ENCODE results near the gene UBC.
"Not testable (repeated sequence)": the region's sequence is repeated elsewhere in the genome, so short reads cannot be mapped to it uniquely, and the experiment has no call there.

Gene UBC

DNA sequence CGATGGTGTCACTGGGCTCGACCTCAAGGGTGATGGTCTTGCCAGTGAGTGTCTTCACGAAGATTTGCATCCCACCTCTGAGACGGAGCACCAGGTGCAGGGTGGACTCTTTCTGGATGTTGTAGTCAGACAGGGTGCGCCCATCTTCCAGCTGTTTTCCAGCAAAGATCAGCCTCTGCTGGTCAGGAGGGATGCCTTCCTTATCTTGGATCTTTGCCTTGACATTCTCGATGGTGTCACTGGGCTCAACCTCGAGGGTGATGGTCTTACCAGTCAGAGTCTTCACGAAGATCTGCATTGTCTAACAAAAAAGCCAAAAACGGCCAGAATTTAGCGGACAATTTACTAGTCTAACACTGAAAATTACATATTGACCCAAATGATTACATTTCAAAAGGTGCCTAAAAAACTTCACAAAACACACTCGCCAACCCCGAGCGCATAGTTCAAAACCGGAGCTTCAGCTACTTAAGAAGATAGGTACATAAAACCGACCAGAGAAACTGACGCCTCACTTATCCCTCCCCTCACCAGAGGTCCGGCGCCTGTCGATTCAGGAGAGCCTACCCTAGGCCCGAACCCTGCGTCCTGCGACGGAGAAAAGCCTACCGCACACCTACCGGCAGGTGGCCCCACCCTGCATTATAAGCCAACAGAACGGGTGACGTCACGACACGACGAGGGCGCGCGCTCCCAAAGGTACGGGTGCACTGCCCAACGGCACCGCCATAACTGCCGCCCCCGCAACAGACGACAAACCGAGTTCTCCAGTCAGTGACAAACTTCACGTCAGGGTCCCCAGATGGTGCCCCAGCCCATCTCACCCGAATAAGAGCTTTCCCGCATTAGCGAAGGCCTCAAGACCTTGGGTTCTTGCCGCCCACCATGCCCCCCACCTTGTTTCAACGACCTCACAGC lies 717 bp downstream of the UBC start:
- no peak for DNase-seq

DNA sequence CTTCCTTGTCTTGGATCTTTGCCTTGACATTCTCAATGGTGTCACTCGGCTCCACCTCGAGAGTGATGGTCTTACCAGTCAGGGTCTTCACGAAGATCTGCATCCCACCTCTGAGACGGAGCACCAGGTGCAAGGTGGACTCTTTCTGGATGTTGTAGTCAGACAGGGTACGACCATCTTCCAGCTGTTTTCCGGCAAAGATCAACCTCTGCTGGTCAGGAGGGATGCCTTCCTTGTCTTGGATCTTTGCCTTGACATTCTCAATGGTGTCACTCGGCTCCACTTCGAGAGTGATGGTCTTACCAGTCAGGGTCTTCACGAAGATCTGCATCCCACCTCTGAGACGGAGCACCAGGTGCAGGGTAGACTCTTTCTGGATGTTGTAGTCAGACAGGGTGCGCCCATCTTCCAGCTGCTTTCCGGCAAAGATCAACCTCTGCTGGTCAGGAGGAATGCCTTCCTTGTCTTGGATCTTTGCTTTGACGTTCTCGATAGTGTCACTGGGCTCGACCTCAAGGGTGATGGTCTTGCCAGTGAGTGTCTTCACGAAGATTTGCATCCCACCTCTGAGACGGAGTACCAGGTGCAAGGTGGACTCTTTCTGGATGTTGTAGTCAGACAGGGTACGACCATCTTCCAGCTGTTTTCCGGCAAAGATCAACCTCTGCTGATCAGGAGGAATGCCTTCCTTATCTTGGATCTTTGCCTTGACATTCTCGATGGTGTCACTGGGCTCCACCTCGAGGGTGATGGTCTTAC lies 1.7 kb downstream of the UBC start:
- DNase-seq, result not testable (repeated sequence)

DNA sequence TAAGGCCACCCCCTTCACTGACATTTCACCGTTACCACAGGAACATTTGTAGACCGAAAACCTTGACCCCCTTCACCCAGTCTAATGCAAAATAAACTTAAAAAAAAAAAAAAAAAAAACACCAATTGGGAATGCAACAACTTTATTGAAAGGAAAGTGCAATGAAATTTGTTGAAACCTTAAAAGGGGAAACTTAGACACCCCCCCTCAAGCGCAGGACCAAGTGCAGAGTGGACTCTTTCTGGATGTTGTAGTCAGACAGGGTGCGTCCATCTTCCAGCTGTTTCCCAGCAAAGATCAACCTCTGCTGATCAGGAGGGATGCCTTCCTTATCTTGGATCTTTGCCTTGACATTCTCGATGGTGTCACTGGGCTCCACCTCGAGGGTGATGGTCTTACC lies 2.9 kb downstream of the UBC start:
- not testable (repeated sequence) for DNase-seq

DNA sequence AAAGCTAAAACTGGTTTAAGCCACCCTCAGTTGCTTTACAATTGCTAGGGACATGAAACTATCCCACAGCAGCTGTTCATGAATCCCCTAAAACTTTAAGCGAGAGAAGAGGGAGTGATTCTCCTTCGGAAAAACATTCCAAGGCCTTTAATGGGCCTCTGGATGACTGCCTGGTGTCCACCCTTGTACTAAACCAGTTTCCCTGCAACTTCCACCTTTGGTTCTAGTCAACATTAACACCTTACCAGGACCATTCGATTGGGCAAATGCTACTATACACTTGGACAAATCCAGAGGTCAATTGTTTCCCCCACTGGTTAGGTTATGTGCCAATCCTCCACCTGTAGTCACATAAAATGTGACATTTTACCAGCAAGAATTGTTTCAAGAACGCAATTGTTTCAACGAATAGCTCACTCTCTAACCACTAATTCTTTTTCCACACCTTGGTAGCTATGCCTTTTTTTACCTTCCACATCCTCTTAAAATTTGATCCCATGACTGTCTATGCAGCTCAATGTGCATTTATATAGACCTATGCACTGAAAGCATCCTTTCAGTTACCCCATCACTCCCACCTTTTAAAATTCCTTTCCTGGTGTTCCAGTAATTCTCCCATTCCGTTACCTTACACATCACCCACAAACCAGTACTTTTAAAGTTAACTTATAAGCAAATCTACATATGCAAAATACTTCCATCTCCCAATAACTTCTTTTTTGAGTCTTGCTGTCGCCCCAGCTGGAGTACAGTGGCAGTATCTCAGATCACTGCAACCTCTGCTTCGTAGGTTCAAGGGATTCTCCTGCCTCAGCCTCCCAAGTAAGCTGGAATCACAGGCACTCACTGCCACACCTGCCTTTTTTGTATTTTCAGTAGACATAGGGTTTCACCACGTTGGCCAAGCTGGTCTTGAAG lies 3.6 kb downstream of the UBC start:
- DNase-seq, result no peak

DNA sequence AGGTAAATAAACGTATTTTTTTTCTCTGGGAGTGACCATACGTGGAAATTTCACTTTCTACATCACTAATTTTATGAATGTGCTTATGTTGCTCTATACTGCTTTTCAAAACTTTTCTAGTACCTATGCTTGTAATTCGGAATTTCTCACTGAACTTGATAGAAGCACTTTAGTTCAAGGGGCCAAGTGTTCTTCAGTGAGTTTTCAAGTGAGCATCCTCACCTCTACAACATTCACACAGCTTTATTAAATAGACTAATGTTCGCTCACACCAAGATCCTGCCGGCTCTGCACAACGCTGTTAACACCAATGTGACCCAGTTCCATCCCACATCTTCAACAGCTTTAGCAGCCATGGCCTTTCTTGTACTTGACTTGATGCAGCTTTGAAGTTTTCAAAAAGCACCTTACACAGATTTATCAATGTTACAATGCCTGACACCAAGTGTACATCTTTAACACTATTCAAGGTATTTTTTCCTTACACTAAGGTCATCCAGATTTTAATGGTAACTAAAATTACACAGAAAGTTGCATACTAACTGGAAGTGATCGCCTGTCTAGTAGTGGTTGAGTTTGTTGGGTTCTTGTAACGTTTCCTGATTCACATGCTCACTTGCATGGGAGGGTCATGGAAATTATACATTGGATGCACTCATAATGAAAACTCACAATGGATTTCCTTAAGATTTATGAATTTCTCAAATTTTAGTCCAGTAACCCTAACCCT lies 4.5 kb downstream of the UBC start:
- no peak for DNase-seq

DNA sequence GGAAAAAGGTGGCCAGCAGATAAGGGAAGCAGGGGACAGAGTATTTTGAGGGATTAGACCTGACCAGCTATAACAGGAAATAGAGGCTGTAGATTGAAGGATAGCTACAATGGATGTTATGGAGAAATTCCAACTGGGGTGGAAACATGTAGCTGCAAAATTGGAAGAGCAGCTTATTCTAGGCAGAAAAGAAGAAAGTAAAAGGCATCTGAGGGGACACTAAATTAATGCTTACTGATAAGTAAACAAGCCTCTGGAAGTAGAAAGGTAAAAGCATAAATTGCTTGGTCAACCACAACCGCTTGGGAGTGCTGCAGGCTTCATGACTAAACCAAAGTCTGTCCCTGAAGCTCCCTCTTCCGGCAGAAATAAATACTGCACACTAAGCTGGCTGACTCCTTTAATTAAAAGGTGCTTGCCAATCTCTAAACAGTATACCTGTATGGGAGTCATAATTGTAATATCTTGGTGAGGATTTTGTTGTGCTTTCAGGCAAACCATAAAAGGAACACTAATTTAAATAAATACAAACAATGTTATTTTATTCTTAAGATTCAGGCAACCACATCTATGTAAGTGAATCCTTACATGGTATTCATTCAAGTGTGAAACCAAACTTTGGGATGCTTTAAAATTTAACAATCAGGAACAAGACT lies 7.7 kb downstream of the UBC start:
- no peak for DNase-seq

DNA sequence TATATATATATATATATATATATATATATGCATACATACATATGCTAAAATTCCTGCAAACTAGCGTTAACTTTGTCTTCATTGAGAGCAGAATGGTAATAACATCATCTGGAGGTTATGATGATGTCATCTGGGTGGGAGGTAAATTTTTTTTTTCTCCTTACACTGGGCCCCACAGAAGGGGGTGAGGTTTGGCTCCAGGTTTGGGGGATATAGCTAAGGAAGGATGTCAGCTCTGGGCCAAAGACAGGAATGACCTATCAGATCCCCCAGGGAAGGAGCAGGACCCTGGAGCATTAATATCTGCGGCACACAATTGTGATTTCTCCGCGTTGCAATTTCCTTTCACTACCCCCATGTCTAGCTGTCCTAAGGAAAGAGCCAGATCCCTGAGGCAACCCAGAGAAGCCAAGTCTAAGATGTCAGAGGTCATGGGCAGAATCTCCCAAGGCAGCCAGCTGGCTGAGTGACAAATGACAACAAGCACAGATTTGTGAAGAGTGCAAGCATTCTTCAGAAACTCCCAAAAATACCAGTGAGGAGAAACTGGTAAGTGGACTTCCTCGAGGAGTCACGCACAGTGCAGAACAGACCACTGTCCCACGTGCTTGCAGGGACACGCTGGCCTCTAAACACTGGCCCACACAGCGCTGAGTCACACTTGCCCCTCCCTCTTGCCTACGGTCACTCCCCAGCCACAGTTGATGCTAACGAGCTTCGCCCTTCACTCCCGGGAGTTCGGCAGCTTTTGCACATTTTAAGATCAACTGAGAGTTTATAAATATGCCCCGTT lies 9.9 kb downstream of the UBC start:
- no peak for DNase-seq

DNA sequence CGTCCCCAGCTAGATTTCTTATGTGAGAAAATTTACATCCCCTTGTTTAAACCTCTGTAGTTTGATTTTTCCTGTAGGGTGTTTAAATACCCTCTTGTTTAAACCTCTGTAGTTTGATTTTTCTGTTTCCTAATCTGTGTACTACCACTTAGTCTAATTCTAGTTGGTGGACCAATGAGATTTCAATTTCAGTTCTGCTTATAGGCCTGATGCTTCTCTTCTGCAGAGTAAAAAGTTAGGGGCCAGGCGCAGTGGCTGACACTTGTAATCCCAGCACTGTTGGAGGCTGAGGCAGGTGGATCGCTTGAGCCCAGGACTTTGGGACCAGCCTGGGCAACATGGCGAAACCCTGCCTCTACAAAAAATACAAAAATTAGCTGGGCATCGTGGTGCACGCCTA lies 11.5 kb downstream of the UBC start:
- DNase-seq, result no peak

DNA sequence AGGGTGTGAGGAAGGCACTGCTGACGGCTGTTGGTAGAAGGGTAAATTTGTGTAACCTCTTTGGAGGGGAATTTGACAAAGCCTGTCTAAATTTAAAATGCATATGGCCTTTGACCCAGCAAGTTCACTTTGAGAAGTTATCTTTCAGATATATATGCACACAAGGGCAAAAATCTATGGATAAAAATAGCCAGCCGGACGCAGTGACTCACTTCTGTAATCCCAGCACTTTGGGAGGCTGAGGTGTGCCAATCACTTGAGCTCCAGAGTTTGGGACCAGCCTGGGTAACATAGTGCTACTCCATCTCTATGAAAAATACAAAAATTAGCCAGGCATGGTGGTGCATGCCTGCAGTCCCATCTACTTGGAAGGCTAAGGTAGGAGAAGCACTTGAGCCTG lies 13.4 kb downstream of the UBC start:
- DNase-seq, result no peak

DNA sequence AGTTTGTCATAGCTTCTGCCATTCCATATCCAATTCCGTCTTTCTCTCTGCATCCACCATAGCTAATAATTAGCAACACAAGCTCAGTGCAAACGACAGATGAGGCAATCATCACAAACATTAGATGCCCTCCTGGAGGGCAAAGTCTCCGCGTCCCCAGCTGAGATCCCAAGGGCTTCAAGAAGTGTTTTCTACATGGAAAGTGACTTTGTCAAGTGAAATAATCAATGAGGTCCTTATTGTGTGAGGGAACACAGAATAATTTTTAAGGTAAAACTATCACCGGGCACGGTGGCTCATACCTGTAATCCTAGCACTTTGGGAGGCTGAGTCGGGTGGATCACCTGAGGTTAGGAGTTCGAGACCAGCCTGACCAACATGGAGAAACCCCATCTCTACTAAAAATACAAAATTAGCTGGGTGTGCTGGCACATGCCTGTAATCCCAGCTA lies 14.1 kb downstream of the UBC start:
- not testable (repeated sequence) for DNase-seq

DNA sequence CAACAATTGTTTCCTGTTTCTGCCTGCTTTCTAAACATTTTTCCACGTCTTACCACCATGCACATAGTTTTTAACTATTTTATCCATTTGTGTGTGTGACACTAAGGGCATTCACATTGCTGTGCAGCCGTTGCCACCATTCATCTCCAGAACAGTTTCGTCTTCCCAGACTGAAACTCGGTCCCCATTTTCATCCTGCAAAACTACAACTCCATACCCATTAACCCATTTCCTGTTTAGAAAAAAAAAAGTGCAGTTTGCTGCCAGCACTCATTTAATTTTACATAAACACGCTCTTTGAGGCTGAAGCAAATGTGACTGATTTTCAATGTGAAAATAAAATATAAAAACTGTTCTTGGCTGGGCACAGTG lies 15.5 kb downstream of the UBC start:
- DNase-seq, result no peak

DNA sequence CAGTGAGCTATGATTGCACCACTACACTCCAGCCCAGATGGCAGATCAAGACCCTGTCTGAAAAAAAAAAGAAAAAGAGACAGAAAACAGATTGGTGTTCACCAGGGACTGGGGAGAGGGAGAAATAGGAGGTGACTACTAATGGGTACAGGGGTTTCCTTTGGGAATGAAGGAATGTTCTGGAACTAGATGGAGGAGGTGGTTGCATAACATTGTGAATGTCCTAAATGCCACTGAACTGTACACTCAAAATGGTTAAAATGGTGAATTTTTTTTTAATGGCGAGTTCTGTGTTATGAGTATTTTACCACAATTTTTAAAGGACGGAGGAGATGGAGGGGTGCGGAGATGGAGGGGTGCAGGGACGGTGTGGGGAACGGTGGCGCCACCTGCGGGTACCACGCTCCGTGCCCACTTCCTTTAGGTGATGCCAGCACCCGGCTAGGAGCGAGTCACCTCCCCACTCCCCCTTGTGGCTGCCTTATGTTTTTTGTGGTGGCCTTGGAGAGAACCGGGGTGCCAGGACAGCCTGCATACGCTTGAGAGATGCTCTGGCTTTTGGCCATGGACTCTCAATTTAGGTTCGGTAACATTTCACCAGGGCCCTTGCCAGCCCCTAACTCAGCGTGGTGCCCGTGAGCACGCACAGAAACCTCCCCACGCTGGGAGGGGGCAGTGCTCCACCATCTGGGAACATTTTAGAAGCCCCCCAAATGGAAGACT lies 16.1 kb downstream of the UBC start:
- DNase-seq, result peak; percentile 55

DNA sequence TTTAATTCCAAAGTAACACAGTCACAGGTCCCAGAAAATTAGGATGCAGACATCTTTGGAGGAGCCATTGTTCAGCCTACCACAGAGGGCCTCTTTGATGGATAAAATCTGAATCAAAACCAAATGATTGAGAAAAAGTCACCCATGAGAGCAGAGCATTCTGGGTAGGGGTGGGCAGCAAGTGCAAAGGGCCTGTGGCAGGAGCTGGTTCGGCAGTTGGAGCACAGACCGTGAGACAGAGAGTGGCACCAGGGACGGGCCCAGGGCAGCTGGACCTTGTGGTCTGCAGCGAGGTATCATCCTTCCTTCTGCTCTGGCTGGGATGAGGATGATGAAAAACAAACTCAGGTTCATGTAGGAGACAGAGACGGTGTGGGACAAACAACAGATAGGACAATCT lies 18.0 kb downstream of the UBC start:
- no peak for DNase-seq

DNA sequence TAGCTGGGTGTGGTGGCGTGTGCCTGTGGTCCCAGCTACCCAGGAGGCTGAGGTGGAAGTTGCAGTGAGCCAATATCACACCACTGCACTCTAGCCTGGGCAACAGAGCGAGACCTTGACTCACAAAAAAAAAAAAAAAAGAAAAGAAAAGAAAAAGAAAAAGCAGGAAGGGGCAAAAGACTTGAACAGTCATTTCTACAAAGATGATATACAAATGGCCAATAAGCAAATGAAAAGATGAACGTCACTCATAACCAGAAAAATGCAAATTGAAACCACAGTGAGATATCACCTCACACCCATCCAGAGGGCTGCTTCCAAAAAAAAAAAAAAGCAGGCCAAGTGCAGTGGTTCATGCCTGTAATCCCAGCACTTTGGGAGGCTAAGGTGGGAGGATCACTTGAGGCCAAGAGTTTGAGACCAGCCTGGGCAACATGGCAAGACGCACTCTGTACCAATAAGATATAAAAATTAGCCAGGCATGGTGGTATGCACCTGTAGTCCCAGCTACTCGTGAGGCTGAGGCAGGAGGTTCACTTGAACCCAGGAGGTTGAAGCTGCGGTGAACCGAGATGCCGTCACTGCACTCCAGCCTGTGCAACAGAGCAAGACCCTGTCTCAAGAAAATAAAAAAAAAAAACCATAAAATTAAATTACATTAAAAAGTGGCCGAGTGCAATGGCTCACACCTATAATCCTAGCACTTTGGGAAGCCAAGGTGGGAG lies 20.5 kb downstream of the UBC start:
- DNase-seq, result no peak

DNA sequence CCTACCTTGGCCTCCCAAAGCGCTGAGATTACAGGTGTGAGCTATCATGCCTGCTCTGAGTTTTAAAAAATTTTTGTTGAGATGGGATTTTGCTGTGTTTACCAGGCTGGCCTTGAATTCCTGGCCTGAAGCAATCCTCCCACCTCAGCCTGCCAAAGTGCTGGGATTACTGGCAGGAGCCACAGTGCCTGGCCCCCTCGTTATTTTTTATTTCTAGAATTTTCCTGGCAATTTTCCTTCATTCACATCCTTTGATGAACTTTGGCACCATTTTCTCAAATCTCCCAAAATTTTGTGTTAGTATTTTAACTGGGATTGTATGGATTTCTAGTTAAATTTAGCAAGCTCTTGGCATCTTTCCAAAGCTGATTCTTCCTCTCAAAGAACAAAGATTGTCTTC lies 26.2 kb downstream of the UBC start:
- DNase-seq, result no peak

DNA sequence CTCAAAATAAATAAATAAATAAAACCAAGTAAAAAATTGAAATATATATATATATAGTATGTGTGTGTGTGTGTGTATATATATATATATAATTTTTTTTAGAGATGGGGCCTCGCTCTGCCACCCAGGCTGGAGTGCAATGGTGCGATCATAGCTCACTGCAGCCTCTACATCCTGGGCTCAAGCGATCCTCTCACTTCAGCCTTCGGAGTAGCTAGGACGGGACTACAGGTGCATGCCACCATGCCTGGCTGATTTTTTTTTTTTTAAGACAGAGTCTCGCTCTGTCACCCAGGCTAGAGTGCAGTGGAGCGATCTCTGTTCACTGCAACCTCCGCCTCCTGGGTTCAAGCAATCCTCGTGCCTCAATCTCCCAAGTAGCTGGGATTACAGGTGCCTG lies 26.7 kb downstream of the UBC start:
- not testable (repeated sequence) for DNase-seq

DNA sequence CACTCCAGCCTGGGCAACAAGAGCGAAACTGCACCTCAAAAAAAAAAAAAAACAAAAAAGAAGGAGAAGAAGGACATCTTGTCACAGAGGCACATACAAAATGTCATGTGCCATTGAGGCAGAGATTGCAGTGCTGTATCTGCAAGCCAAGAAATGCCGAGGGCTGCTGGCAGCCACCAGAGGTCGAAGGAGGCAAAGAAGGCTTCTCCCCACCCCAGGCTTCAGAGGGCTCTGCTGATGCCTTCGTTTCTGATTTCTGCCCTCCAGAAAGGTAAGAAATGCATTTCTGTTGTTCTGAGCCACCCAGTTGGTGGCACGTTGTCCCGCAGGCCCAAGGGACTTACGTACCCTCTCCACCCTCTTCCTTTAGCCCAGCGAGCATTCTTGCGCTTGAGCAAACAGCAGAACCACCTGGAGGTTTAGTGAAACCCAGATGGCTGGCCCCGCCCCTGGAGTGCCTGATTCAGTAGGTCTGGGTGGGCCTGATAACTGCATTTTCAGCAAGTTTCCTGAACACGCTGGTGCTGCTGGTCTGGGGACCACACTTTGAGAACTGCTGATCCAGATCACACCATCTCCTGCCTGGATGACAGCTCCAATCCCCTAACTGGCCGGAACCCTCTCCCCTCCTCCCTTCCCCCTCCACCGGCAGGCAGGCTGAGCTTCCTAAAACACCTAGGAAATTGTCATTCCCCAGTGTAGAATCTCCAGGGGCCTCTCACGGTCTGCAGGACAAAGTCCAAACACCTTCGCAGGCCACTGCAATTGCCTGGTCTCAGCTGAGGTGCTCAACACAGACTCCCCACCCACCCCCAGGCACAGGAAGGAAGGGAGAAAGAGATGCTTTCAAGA lies 29.6 kb downstream of the UBC start:
- DNase-seq, result no peak
